K562 (cell line): ENCODE measurements around the gene RNF26. TPM values are rescaled to one million over a fixed set of nuclear protein-coding genes. Genes with fewer than 3 reads are reported as not detected.

Experiments used
- HNRNPL ChIP-seq: fragments of 200-400 bp; formaldehyde crosslinking; IDR thresholded peaks from 2 replicates; pipeline ENCODE4 v1.6.1; 2017; ENCODE audit warnings: low read depth, mild to moderate bottlenecking, low read length
- HNRNPLL ChIP-seq: fragments of 200-400 bp; formaldehyde crosslinking; IDR thresholded peaks from 2 replicates; pipeline ENCODE4 v1.6.1; 2017; ENCODE audit warnings: low read length, low read depth, mild to moderate bottlenecking; ENCODE audit not compliant: poor library complexity, severe bottlenecking
- MLLT1 ChIP-seq, 2 experiments: fragments of 450-650 bp; IDR thresholded peaks; 2 replicates each; pipeline ENCODE4 v1.6.1; 2016
- NEUROD1 ChIP-seq: fragments of 150-350 bp; IDR thresholded peaks from 2 replicates; pipeline ENCODE4 v1.6.1; 2014; ENCODE audit warnings: borderline replicate concordance, low read length, low read depth; ENCODE audit not compliant: partially characterized antibody
- NR1H2 ChIP-seq: sonication (generic); formaldehyde crosslinking; IDR thresholded peaks from 2 replicates; pipeline ENCODE4 v1.4.0; 2020; ENCODE audit warnings: mild to moderate bottlenecking, missing genetic modification reagents
- POLR3A ChIP-seq: IDR thresholded peaks from 2 replicates; pipeline ENCODE4 v1.6.1; 2011; ENCODE audit warnings: borderline replicate concordance, mild to moderate bottlenecking, moderate library complexity; ENCODE audit not compliant: insufficient read length, insufficient read depth; ENCODE audit errors: extremely low read depth
- PPARD ChIP-seq: fragments of 250-450 bp; sonication (Bioruptor Pico); IDR thresholded peaks from 2 replicates; pipeline ENCODE4 v1.8.0; 2022; ENCODE audit warnings: inconsistent platforms, mild to moderate bottlenecking, moderate library complexity
- RNF219 ChIP-seq: fragments of 250-450 bp; sonication (Bioruptor Pico); IDR thresholded peaks from 2 replicates; pipeline ENCODE4 v1.5.0; 2022; ENCODE audit warnings: mild to moderate bottlenecking
- SIRT6 ChIP-seq: IDR thresholded peaks from one replicate; pipeline ENCODE4 v1.6.1; 2012; ENCODE audit warnings: low read depth, mild to moderate bottlenecking, control low read depth, inconsistent platforms, low read length, moderate library complexity
- SNRNP70 ChIP-seq: fragments of 200-400 bp; formaldehyde crosslinking; optimal IDR thresholded peaks from 2 replicates; pipeline ENCODE3; 2017; ENCODE audit warnings: low read depth, low read length
- SRSF3 ChIP-seq: fragments of 200-400 bp; formaldehyde crosslinking; IDR thresholded peaks from 2 replicates; pipeline ENCODE4 v1.6.1; 2016; ENCODE audit warnings: mild to moderate bottlenecking, low read length, moderate library complexity; ENCODE audit not compliant: insufficient read depth
- STAG1 ChIP-seq: sonication (generic); formaldehyde crosslinking; IDR thresholded peaks from 2 replicates; pipeline ENCODE4 v1.5.0; 2020; ENCODE audit warnings: missing genetic modification reagents, borderline replicate concordance
- TBP ChIP-seq: optimal IDR thresholded peaks from 2 replicates; pipeline ENCODE3; 2011; ENCODE audit warnings: low read depth, low read length, improper control_type of control experiment
- ZNF280B ChIP-seq: fragments of 250-450 bp; sonication (Bioruptor Pico); IDR thresholded peaks from 2 replicates; pipeline ENCODE4 v1.5.1; 2021; ENCODE audit warnings: mild to moderate bottlenecking
- polyA plus RNA-seq, 8 experiments: library from polyadenylated mRNA; depleted of rRNA in 4 of 8; stranded (reverse) in 5 of 8; unstranded in 3 of 8; fragments of >200 nt; fragmentation: Nextera tagmentation in 2 of 8; fragmentation: Illumina TruSeq in 1 of 8; extraction: Ambion mirVana in 2 of 8; extraction: Trizol in 1 of 8; gene quantifications; 2 replicates each; pipeline versions ENCODE4 v1.2.1 to v1.2.3, GENCODE V29; 2011 to 2014; ENCODE audit warnings: inconsistent platforms in 1 of 8, missing spikeins in 1 of 8
- total RNA-seq, 7 experiments: library from RNA; depleted of rRNA in 6 of 7; stranded (reverse); fragments of >200 nt in 6 of 7; fragmentation: Illumina TruSeq in 2 of 7; extraction: Trizol in 2 of 7; gene quantifications; 2 replicates each; pipeline versions ENCODE4 v1.2.1 to v1.2.3, GENCODE V29; 2011 to 2021; ENCODE audit warnings: low replicate concordance in 1 of 7
- TF ChIP-seq, protein P1 (sequence below): sonication (generic); formaldehyde crosslinking; IDR thresholded peaks from 2 replicates; pipeline ENCODE4 v1.8.0; 2022; ENCODE audit warnings: mild to moderate bottlenecking, low read depth, missing genetic modification reagents
- TF ChIP-seq, protein P2 (sequence below): fragments of 150-350 bp; IDR thresholded peaks from 2 replicates; pipeline ENCODE4 v1.6.1; 2014; ENCODE audit warnings: low read depth, mild to moderate bottlenecking, low read length, borderline replicate concordance

Gene RNF26
- total and polyA plus RNA-seq, 9 of the 15 experiments (the other 6 are each of a cell fraction or from before 2014, with no cell fraction given) = 5.3 to 53.6 (median 12.7) TPM

DNA sequence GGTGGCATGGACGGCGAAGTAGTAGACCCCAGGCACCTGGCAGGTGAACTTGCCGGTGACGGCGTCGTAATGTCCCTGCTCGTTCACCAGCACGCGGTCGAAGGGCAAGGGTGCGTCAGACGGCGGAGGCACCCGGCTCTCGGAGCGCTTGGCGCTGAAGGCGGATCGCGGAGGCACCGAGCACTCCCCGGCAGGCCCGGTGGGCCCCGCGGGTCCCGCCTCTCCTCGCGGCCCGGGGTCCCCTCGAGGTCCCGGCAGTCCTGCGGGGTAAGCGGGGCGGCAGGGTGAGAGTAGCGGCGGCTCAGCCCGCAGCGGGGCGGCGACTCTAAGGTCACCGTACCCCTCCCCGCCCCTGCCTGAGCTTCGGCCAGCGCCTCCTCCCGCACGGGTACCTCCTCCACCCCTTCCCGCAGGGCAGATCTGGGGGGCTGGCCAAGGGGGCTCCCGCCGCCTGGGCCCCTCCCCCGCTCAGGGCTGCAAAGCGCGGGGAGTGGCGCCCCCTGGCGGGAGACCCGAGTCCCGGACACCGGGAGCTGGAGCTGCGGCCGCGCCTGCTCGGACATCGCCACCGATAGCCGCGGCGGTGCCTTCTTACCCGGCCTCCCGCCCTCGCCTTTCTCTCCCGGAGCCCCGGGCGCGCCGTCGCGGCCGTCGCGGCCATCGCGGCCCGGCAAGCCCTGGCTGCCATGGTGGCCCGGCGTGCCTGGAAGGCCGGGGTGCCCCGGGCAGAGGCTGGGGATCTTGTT is 5.4 kb downstream of the RNF26 start (continued):
- TF ChIP-seq POLR3A (no peak), RNF219 (CRISPR knock-in tag) (no peak), SIRT6 (no peak), STAG1 (CRISPR knock-in tag) (peak; percentile 59), NEUROD1 (no peak), SRSF3 (no peak), MLLT1 (IDR thresholded peaks at IDR 0.05) (0 out of 4 replicates have a peak, but pooled peaks of 1 of the 2 experiments have one; percentile 26), ZNF280B (CRISPR knock-in tag) (no peak), TBP (peak; percentile 33), HNRNPL (peak; percentile 13; the same call in 1 of the 2 replicates), SNRNP70 (no peak), PPARD (no peak), NR1H2 (CRISPR knock-in tag) (no peak), HNRNPLL (no peak)
- TF ChIP-seq, protein P1, sequence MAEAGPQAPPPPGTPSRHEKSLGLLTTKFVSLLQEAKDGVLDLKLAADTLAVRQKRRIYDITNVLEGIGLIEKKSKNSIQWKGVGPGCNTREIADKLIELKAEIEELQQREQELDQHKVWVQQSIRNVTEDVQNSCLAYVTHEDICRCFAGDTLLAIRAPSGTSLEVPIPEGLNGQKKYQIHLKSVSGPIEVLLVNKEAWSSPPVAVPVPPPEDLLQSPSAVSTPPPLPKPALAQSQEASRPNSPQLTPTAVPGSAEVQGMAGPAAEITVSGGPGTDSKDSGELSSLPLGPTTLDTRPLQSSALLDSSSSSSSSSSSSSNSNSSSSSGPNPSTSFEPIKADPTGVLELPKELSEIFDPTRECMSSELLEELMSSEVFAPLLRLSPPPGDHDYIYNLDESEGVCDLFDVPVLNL (CRISPR knock-in tag) = no peak
- TF ChIP-seq, protein P2, sequence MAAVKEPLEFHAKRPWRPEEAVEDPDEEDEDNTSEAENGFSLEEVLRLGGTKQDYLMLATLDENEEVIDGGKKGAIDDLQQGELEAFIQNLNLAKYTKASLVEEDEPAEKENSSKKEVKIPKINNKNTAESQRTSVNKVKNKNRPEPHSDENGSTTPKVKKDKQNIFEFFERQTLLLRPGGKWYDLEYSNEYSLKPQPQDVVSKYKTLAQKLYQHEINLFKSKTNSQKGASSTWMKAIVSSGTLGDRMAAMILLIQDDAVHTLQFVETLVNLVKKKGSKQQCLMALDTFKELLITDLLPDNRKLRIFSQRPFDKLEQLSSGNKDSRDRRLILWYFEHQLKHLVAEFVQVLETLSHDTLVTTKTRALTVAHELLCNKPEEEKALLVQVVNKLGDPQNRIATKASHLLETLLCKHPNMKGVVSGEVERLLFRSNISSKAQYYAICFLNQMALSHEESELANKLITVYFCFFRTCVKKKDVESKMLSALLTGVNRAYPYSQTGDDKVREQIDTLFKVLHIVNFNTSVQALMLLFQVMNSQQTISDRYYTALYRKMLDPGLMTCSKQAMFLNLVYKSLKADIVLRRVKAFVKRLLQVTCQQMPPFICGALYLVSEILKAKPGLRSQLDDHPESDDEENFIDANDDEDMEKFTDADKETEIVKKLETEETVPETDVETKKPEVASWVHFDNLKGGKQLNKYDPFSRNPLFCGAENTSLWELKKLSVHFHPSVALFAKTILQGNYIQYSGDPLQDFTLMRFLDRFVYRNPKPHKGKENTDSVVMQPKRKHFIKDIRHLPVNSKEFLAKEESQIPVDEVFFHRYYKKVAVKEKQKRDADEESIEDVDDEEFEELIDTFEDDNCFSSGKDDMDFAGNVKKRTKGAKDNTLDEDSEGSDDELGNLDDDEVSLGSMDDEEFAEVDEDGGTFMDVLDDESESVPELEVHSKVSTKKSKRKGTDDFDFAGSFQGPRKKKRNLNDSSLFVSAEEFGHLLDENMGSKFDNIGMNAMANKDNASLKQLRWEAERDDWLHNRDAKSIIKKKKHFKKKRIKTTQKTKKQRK = no peak
